OCI-LY1 (cell line): ENCODE data around the gene PRCD.

Source experiments
- EZH2 ChIP-seq: fragments of 200-600 bp; sonication (generic), shearing (Covaris generic); IDR thresholded peaks from 2 replicates; pipeline ENCODE4 v1.8.0; 2017; ENCODE audit warnings: borderline replicate concordance, mixed run types, mild to moderate bottlenecking, antibody characterized with exemption, low read length, moderate library complexity, mixed read lengths
- TF ChIP-seq, protein P1 (sequence below): fragments of 200-600 bp; sonication (generic), shearing (Covaris generic); IDR thresholded peaks from 2 replicates; pipeline ENCODE4 v1.5.1; 2017; ENCODE audit warnings: mild to moderate bottlenecking, antibody characterized with exemption, low read length, moderate library complexity, mixed read lengths

- TF ChIP-seq, protein P1, sequence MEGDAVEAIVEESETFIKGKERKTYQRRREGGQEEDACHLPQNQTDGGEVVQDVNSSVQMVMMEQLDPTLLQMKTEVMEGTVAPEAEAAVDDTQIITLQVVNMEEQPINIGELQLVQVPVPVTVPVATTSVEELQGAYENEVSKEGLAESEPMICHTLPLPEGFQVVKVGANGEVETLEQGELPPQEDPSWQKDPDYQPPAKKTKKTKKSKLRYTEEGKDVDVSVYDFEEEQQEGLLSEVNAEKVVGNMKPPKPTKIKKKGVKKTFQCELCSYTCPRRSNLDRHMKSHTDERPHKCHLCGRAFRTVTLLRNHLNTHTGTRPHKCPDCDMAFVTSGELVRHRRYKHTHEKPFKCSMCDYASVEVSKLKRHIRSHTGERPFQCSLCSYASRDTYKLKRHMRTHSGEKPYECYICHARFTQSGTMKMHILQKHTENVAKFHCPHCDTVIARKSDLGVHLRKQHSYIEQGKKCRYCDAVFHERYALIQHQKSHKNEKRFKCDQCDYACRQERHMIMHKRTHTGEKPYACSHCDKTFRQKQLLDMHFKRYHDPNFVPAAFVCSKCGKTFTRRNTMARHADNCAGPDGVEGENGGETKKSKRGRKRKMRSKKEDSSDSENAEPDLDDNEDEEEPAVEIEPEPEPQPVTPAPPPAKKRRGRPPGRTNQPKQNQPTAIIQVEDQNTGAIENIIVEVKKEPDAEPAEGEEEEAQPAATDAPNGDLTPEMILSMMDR = no peak
- no peak for TF ChIP-seq EZH2
These were observed 17.0 kb downstream of the PRCD start for GRCh38 chr17:76556765-76557367.
